GM12878 (cell line): ENCODE results near the gene PAIP2. TPM values are rescaled to one million over a fixed set of nuclear protein-coding genes. Genes with fewer than 3 reads are reported as not detected.
A peak's percentile ranks its signal among the peaks of the same experiment; 100 is the strongest.

Source experiments
- ATAC-seq: fragments of 200-7000 bp; cut with Tn5 transposase; 3 replicates; pipeline ENCODE4 v1.9.1; 2020; ENCODE audit warnings: mild to moderate bottlenecking, moderate library complexity
- BruUV-seq: library from RNA; stranded (reverse); fragments of 400-500 nt; replicated peaks from 2 replicates; lab custom pipeline; 2021; lab: Mats Ljungman, UMichigan
- CTCF ChIA-PET: fragments of 300-600 bp; sonication (Branson Sonifier 250); formaldehyde crosslinking; extraction: SDS; loops from one replicate; lab custom pipeline; 2021; ENCODE audit warnings: inconsistent platforms; lab: Yijun Ruan, JAX
- POLR2A ChIA-PET: fragments of 350-600 bp; formaldehyde crosslinking; extraction: SDS; loops from one replicate; lab custom pipeline; 2021; ENCODE audit warnings: inconsistent platforms; lab: Charles Lee
- RAD21 ChIA-PET: fragments of 300-600 bp; sonication (Branson Sonifier 250); formaldehyde crosslinking; loops from one replicate; lab custom pipeline; 2023; ENCODE audit warnings: antibody characterized with exemption; ENCODE audit not compliant: unreplicated experiment; lab: Charles Lee
- SMC1A ChIA-PET: fragments of 300-600 bp; sonication (Branson Sonifier 250); formaldehyde crosslinking; loops from one replicate; lab custom pipeline; 2023; ENCODE audit not compliant: unreplicated experiment, uncharacterized antibody; lab: Charles Lee
- DNase-seq: peaks from one replicate; pipeline ENCODE4 v3.0.0-alpha.2; 2011; ENCODE audit warnings: low read depth, low spot score
- FAIRE-seq: peaks from 3 replicates; lab custom pipeline; 2011; peaks lifted over from hg19 to GRCh38; lab: Jason Lieb, UNC
- H2AFZ ChIP-seq: 2 replicates; pipeline ENCODE4 v1.6.0; 2011; ENCODE audit warnings: low read depth, low read length, control low read depth; ENCODE audit not compliant: control insufficient read depth
- H3K27ac ChIP-seq: 2 replicates; pipeline ENCODE4 v1.5.1; 2011; ENCODE audit warnings: control low read depth; ENCODE audit not compliant: control insufficient read depth, insufficient read depth
- H3K27me3 ChIP-seq, 2 experiments: replicated peaks in 1 of 2; 2 replicates each; pipeline versions ENCODE4 v1.6.0 to v1.6.1; 2011; ENCODE audit warnings: low read length in 1 of 2; ENCODE audit not compliant: control insufficient read depth in 2 of 2, insufficient read depth in 2 of 2
- H3K36me3 ChIP-seq, 2 experiments: 2 replicates each; pipeline ENCODE4 v1.5.1; 2011; ENCODE audit warnings: low read length in 1 of 2; ENCODE audit not compliant: control insufficient read depth in 2 of 2, insufficient read depth in 2 of 2
- H3K4me1 ChIP-seq: 2 replicates; pipeline ENCODE4 v1.6.1; 2011; ENCODE audit warnings: mild to moderate bottlenecking, low read length, moderate library complexity, mixed read lengths; ENCODE audit not compliant: control insufficient read depth, insufficient read depth
- H3K4me2 ChIP-seq: 2 replicates; pipeline ENCODE4 v1.6.0; 2011; ENCODE audit warnings: control low read depth; ENCODE audit not compliant: control insufficient read depth, insufficient read depth
- H3K4me3 ChIP-seq: fragments of 200-600 bp; sonication (generic); 2 replicates; pipeline ENCODE4 v1.5.1; 2016
- H3K79me2 ChIP-seq: 2 replicates; pipeline ENCODE4 v1.6.0; 2011; ENCODE audit warnings: low read length; ENCODE audit not compliant: control insufficient read depth, insufficient read depth
- H3K9ac ChIP-seq: 2 replicates; pipeline ENCODE4 v1.8.0; 2011; ENCODE audit warnings: low read length, control low read depth, mixed read lengths; ENCODE audit not compliant: control insufficient read depth, insufficient read depth
- H3K9me3 ChIP-seq: replicated peaks from 3 replicates; pipeline ENCODE4 v1.5.1; 2011; ENCODE audit warnings: mild to moderate bottlenecking, low read length; ENCODE audit not compliant: control insufficient read depth, insufficient read depth
- H4K20me1 ChIP-seq: 2 replicates; pipeline ENCODE4 v1.6.0; 2011; ENCODE audit not compliant: control insufficient read depth, insufficient read depth
- CHD2 ChIP-seq: IDR thresholded peaks from 2 replicates; pipeline ENCODE4 v1.6.1; 2011; ENCODE audit warnings: low read depth, low read length, improper control_type of control experiment, borderline replicate concordance
- E2F4 ChIP-seq: IDR thresholded peaks from 2 replicates; pipeline ENCODE4 v1.6.1; 2012; ENCODE audit warnings: low read depth, low read length, improper control_type of control experiment
- FOS ChIP-seq: IDR thresholded peaks from 3 replicates; pipeline ENCODE4 v1.6.1; 2011; ENCODE audit warnings: borderline replicate concordance; ENCODE audit not compliant: insufficient read length; ENCODE audit errors: extremely low read depth
- GABPA ChIP-seq: IDR thresholded peaks from 2 replicates; pipeline ENCODE4 v1.6.1; 2014; ENCODE audit warnings: antibody characterized with exemption, low read depth, mild to moderate bottlenecking, inconsistent platforms
- IRF3 ChIP-seq: fragments of 450-650 bp; IDR thresholded peaks from 2 replicates; pipeline ENCODE4 v1.6.1; 2014; ENCODE audit warnings: mild to moderate bottlenecking
- JUNB ChIP-seq: IDR thresholded peaks from 2 replicates; pipeline ENCODE4 v1.6.1; 2016; ENCODE audit warnings: antibody characterized with exemption, mild to moderate bottlenecking
- NBN ChIP-seq: fragments of 450-650 bp; IDR thresholded peaks from 2 replicates; pipeline ENCODE4 v1.6.1; 2016
- POLR2A ChIP-seq: IDR thresholded peaks from 2 replicates; pipeline ENCODE4 v1.6.1; 2011; ENCODE audit warnings: low read depth, mild to moderate bottlenecking, low read length
- RELA ChIP-seq: fragments of 450-650 bp; IDR thresholded peaks from 2 replicates; pipeline ENCODE4 v1.8.0; 2014; ENCODE audit warnings: borderline replicate concordance; ENCODE audit not compliant: partially characterized antibody
- TARDBP ChIP-seq: IDR thresholded peaks from 2 replicates; pipeline ENCODE4 v1.6.1; 2016; ENCODE audit warnings: borderline replicate concordance
- TBL1XR1 ChIP-seq: IDR thresholded peaks from 2 replicates; pipeline ENCODE4 v1.6.1; 2012; ENCODE audit warnings: low read depth, low read length, improper control_type of control experiment
- TCF7 ChIP-seq: IDR thresholded peaks from 2 replicates; pipeline ENCODE4 v1.6.1; 2014; ENCODE audit warnings: antibody characterized with exemption, borderline replicate concordance
- ZBTB33 ChIP-seq: fragments of 450-650 bp; IDR thresholded peaks from 2 replicates; pipeline ENCODE4 v1.6.1; 2017; ENCODE audit warnings: mild to moderate bottlenecking
- WGBS: methylation state at CpG from one replicate; pipeline ENCODE4 v1.1.6; 2016; ENCODE audit warnings: low lambda C conversion rate; ENCODE audit not compliant: insufficient replicate concordance, insufficient coverage; ENCODE audit errors: missing lambda C conversion rate; 5-methylcytosine and 5-hydroxymethylcytosine counted together
- in situ Hi-C: fragments of 300-500 bp; cut with MboI; formaldehyde crosslinking; loops from 9 replicates; pipeline ENCODE4 v1.14.3; 2018; ENCODE audit warnings: mixed read lengths
- intact Hi-C: fragments of 100-400 bp; cut with micrococcal nuclease; formaldehyde crosslinking; loops from one replicate; pipeline ENCODE4 v1.14.2; 2022; ENCODE audit not compliant: unreplicated experiment
- polyA plus RNA-seq, 11 experiments: library from polyadenylated mRNA; depleted of rRNA in 4 of 11; unstranded in 6 of 11; stranded (reverse) in 5 of 11; fragments of >200 nt; fragmentation: Nextera tagmentation in 4 of 11; fragmentation: Illumina TruSeq in 1 of 11; extraction: Ambion mirVana in 4 of 11; extraction: Trizol in 1 of 11; gene quantifications; 1 replicate in 1 of 11; 2 replicates in 10 of 11; pipeline versions ENCODE4 v1.2.1 to v1.2.3, GENCODE V29; 2011 to 2016; ENCODE audit warnings: inconsistent platforms in 2 of 11, missing spikeins in 2 of 11, low read depth in 1 of 11
- total RNA-seq, 4 experiments: library from RNA; depleted of rRNA in 3 of 4; stranded (reverse); fragments of >200 nt in 3 of 4; fragmentation: Illumina TruSeq in 1 of 4; extraction: Trizol in 1 of 4; gene quantifications; 2 replicates each; pipeline versions ENCODE4 v1.2.1 to v1.2.3, GENCODE V29; 2013 to 2021

Gene PAIP2
- total and polyA plus RNA-seq, 10 of the 15 experiments (the other 5 are each of a cell fraction or from before 2014, with no cell fraction given): 49.9 to 154 (median 102) TPM

GRCh38 chr5:139306197-139306596, 35.5 kb upstream of the PAIP2 start:
- Histone ChIP-seq H3K9ac (no peak overlapping the region), H3K27ac (no peak overlapping the region), H3K79me2 (peaks cover 99% of the 10 kb centered on the region), H3K4me2 (peak overlapping the region; percentile 30), H3K4me3 (no peak overlapping the region), H3K4me1 (peaks cover 23% of the 10 kb centered on the region), H3K27me3 (no peaks in the 10 kb centered on the region), H2AFZ (no peak overlapping the region), H3K36me3 (no peaks in the 10 kb centered on the region), H3K9me3 (no peaks in the 10 kb centered on the region), H4K20me1 (peaks cover 10% of the 10 kb centered on the region)
- in situ Hi-C loops: no loop called here
- WGBS: 0% methylated on average over 1 of the region's 1 CpG
- RAD21 ChIA-PET: interaction anchor here (1.5 to 2.8 kb wide), 7 partner anchors 8 to 55 kb away, joined by 3 to 10 read pairs (median 5); partner anchors contain the start of gene PAIP2
- DNase-seq (no peak), ATAC-seq (peak; percentile 18), FAIRE-seq (no peak)
- POLR2A ChIA-PET: interaction anchor here (1.2 to 3.5 kb wide), 2 partner anchors 12 to 25 kb away, joined by 3 to 21 read pairs; partner anchors contain the start of gene MATR3
- intact Hi-C loops: no loop called here
- BruUV-seq: no TSS peak
- CTCF ChIA-PET: interaction anchor here (0.6 to 5.4 kb wide), 5 partner anchors 10 to 307 kb away, joined by 3 to 31 read pairs (median 4); no protein-coding TSS in a partner anchor
- TF ChIP-seq JUNB: no peak
- TF ChIP-seq TARDBP: no peak
- no peak for TF ChIP-seq GABPA
- no peak for TF ChIP-seq E2F4
- no peak for TF ChIP-seq FOS
- no peak for TF ChIP-seq TCF7
- no peak for TF ChIP-seq POLR2A
- no peak for TF ChIP-seq IRF3
- TF ChIP-seq CHD2: no peak
- TF ChIP-seq RELA: no peak
- TF ChIP-seq TBL1XR1: no peak
- no peak for TF ChIP-seq NBN
- no peak for TF ChIP-seq ZBTB33
- SMC1A ChIA-PET: interaction anchor here (1.2 to 8.0 kb wide), 8 partner anchors 10 to 206 kb away, joined by 3 to 67 read pairs (median 11); partner anchors contain the start of genes MATR3 and PAIP2
